ENCODE measurements around the gene EVI2B. TPM values are rescaled to one million over a fixed set of nuclear protein-coding genes. Genes with fewer than 3 reads are reported as not detected.
A peak's percentile ranks its signal among the peaks of the same experiment; 100 is the strongest.
"Not testable (repeated sequence)": the region's sequence is repeated elsewhere in the genome, so short reads cannot be mapped to it uniquely, and the experiment has no call there.

The EVI2B gene
- 1.8 and 2.2 TPM in 2 replicates for total RNA-seq
- polyA plus RNA-seq (2012): 0.54 TPM

GRCh38 chr17:31313982-31314781, at the start of gene EVI2B:
Gene EVI2B (minus strand): TSS chr17:31314054. CDS start chr17:31305609, 8,445 bp downstream.
- peak; percentile 16 for DNase-seq (ENCODE audit: low read depth)

- DNase-seq (ENCODE audit: low read depth): peak; percentile 24
These were observed 44.1 kb upstream of the EVI2B start for GRCh38 chr17:31357839-31358394.

- DNase-seq (ENCODE audit: low read depth): no peak
These were observed 43.2 kb upstream of the EVI2B start for GRCh38 chr17:31357091-31357490.

- no peak for DNase-seq (ENCODE audit: low read depth)
These were observed 42.1 kb upstream of the EVI2B start for GRCh38 chr17:31355935-31356334.

GRCh38 chr17:31349454-31349853, 35.6 kb upstream of the EVI2B start:
- no peak for DNase-seq (ENCODE audit: low read depth)

- DNase-seq (ENCODE audit: low read depth): not testable (repeated sequence)
These were observed 31.4 kb upstream of the EVI2B start for GRCh38 chr17:31345191-31345747.

- DNase-seq (ENCODE audit: low read depth): peak; percentile 57
These were observed 26.2 kb upstream of the EVI2B start for GRCh38 chr17:31339906-31340661.

GRCh38 chr17:31329221-31329620, 15.4 kb upstream of the EVI2B start:
- DNase-seq (ENCODE audit: low read depth): no peak

GRCh38 chr17:31328160-31328535, 14.3 kb upstream of the EVI2B start:
- DNase-seq (ENCODE audit: low read depth): peak; percentile 23

GRCh38 chr17:31327534-31328159, 13.8 kb upstream of the EVI2B start:
- DNase-seq (ENCODE audit: low read depth): peak; percentile 66

- DNase-seq (ENCODE audit: low read depth): no peak
These were observed 9.7 kb upstream of the EVI2B start for GRCh38 chr17:31323551-31323950.

GRCh38 chr17:31321966-31322365, 8.1 kb upstream of the EVI2B start:
- DNase-seq (ENCODE audit: low read depth): no peak

GRCh38 chr17:31321481-31321880, 7.6 kb upstream of the EVI2B start, which contains the start of gene EVI2A:
Gene EVI2A (minus strand): TSS chr17:31321622. CDS start chr17:31319013, 2,609 bp downstream.
- peak; percentile 76 for DNase-seq (ENCODE audit: low read depth)

- DNase-seq (ENCODE audit: low read depth): peak; percentile 32
These were observed 6.9 kb upstream of the EVI2B start for GRCh38 chr17:31320791-31321190.

- no peak for DNase-seq (ENCODE audit: low read depth)
These were observed 6.4 kb upstream of the EVI2B start for GRCh38 chr17:31320241-31320640.

- DNase-seq (ENCODE audit: low read depth): peak; percentile 54
These were observed 5.2 kb upstream of the EVI2B start for GRCh38 chr17:31318851-31319661.

- DNase-seq (ENCODE audit: low read depth): peak; percentile 82
These were observed 4.5 kb upstream of the EVI2B start for GRCh38 chr17:31318298-31318801.

GRCh38 chr17:31314782-31315100, 887 bp upstream of the EVI2B start:
- no peak for DNase-seq (ENCODE audit: low read depth)

- not testable (repeated sequence) for DNase-seq (ENCODE audit: low read depth)
These were observed 1.6 kb downstream of the EVI2B start for GRCh38 chr17:31312223-31312622.

- no peak for DNase-seq (ENCODE audit: low read depth)
These were observed 2.3 kb downstream of the EVI2B start for GRCh38 chr17:31311526-31311925.
